ENCODE results near the gene KIAA1671.
"Not testable (repeated sequence)": the region's sequence is repeated elsewhere in the genome, so short reads cannot be mapped to it uniquely, and the experiment has no call there.

KIAA1671 gene

GRCh38 chr22:25176175-25176574, 223.7 kb downstream of the KIAA1671 start:
- TF ChIP-seq CTCF (IDR thresholded peaks at IDR 0.05; ENCODE audit: insufficient read depth, missing control alignments): no peak
- no peak for FAIRE-seq
- DNase-seq (ENCODE audit: insufficient read length, low spot score): no peak

- no peak for TF ChIP-seq CTCF (IDR thresholded peaks at IDR 0.05; ENCODE audit: insufficient read depth, missing control alignments)
- FAIRE-seq (no peak), DNase-seq (ENCODE audit: insufficient read length, low spot score) (no peak)
These were observed 224.3 kb downstream of the KIAA1671 start for GRCh38 chr22:25176799-25177198.

GRCh38 chr22:25177226-25177625, 224.7 kb downstream of the KIAA1671 start:
- no peak for FAIRE-seq
- TF ChIP-seq CTCF (IDR thresholded peaks at IDR 0.05; ENCODE audit: insufficient read depth, missing control alignments): no peak
- no peak for DNase-seq (ENCODE audit: insufficient read length, low spot score)

- DNase-seq (ENCODE audit: insufficient read length, low spot score) (no peak), FAIRE-seq (no peak)
- TF ChIP-seq CTCF (IDR thresholded peaks at IDR 0.05; ENCODE audit: insufficient read depth, missing control alignments): no peak
These were observed 225.4 kb downstream of the KIAA1671 start for GRCh38 chr22:25177895-25178294.

- DNase-seq (ENCODE audit: insufficient read length, low spot score); FAIRE-seq: not testable (repeated sequence)
These were observed 225.8 kb downstream of the KIAA1671 start for GRCh38 chr22:25178348-25178747.

- FAIRE-seq; DNase-seq (ENCODE audit: insufficient read length, low spot score): not testable (repeated sequence)
These were observed 226.5 kb downstream of the KIAA1671 start for GRCh38 chr22:25178869-25179631.

GRCh38 chr22:25182131-25183110, 229.9 kb downstream of the KIAA1671 start:
- no peak for FAIRE-seq

More at GRCh38 chr22:25182131-25183110, 229.9 kb downstream of the KIAA1671 start:
- no peak for TF ChIP-seq CTCF (IDR thresholded peaks at IDR 0.05; ENCODE audit: insufficient read depth, missing control alignments)
- no peak for DNase-seq (ENCODE audit: insufficient read length, low spot score)
